Osteocyte (in vitro differentiated cells): ENCODE measurements around the gene TGFBR3. TPM values are rescaled to one million over a fixed set of nuclear protein-coding genes. Genes with fewer than 3 reads are reported as not detected.
"Not testable (repeated sequence)": the region's sequence is repeated elsewhere in the genome, so short reads cannot be mapped to it uniquely, and the experiment has no call there.

Source experiments
- DNase-seq: peaks from one replicate; pipeline ENCODE4 v3.0.0; 2021; ENCODE audit warnings: mixed read lengths; ENCODE audit not compliant: unreplicated experiment; ENCODE audit errors: extremely low spot score
- H3K27ac Mint-ChIP-seq: one replicate; pipeline ENCODE4 v1.8.0; 2021; ENCODE audit warnings: mild to moderate bottlenecking, mixed read lengths; ENCODE audit not compliant: unreplicated experiment
- H3K27me3 Mint-ChIP-seq: one replicate; pipeline ENCODE4 v1.8.0; 2021; ENCODE audit warnings: mixed read lengths; ENCODE audit not compliant: unreplicated experiment
- H3K36me3 Mint-ChIP-seq: one replicate; pipeline ENCODE4 v1.8.0; 2021; ENCODE audit warnings: mixed read lengths; ENCODE audit not compliant: unreplicated experiment
- H3K4me1 Mint-ChIP-seq: one replicate; pipeline ENCODE4 v1.8.0; 2021; ENCODE audit warnings: mixed read lengths; ENCODE audit not compliant: unreplicated experiment
- H3K4me3 Mint-ChIP-seq: one replicate; pipeline ENCODE4 v1.8.0; 2021; ENCODE audit warnings: mild to moderate bottlenecking, moderate library complexity, mixed read lengths; ENCODE audit not compliant: unreplicated experiment
- H3K9me3 Mint-ChIP-seq: one replicate; pipeline ENCODE4 v1.8.0; 2021; ENCODE audit warnings: mixed read lengths; ENCODE audit not compliant: unreplicated experiment
- CTCF ChIP-seq: fragments of 200-600 bp; sonication (generic); IDR thresholded peaks from 2 replicates; pipeline ENCODE4 v1.5.0; 2021; ENCODE audit warnings: antibody characterized with exemption, mild to moderate bottlenecking, moderate library complexity
- total RNA-seq: library from RNA; stranded (reverse); gene quantifications from 2 replicates; pipeline ENCODE4 v1.2.1, GENCODE V29; 2021

Gene TGFBR3
- total RNA-seq, 1 donor from 2014 or later = 14.1 TPM

DNA sequence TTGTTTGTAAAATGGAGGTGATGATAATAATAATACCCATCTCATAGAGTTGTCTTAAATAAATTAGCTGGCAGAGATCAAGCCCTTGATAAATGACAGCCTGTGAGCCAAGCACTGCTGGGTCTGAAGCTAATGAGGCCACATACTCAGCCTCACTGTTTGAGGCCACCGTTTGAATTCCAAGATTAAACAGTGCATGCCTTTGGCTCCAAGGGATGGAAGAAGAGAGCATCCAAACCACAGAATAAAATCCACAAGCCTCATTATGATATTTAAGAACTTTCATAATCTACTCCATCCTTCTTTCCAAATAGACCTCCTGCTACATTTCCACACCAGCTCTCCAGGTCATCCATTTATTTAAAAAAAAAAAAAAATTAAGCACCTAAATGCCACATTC lies 29.0 kb downstream of the TGFBR3 start:
- Mint-ChIP-seq H3K4me3 (no peak overlapping the region), H3K27ac (no peak overlapping the region), H3K36me3 (peaks cover 12% of the 10 kb centered on the region), H3K9me3 (no peaks in the 10 kb centered on the region), H3K4me1 (no peaks in the 10 kb centered on the region), H3K27me3 (no peaks in the 10 kb centered on the region)
- TF ChIP-seq CTCF = no peak
- DNase-seq = no peak

GRCh38 chr1:91854852-91855534 lies 31.0 kb downstream of the TGFBR3 start:
- H3K36me3 Mint-ChIP-seq = peaks cover 11% of the 10 kb centered on the region
- peaks cover 11% of the 10 kb centered on the region for H3K4me1 Mint-ChIP-seq
- H3K27ac Mint-ChIP-seq = no peak overlapping the region
- no peaks in the 10 kb centered on the region for H3K9me3 Mint-ChIP-seq
- DNase-seq = no peak
- H3K27me3 Mint-ChIP-seq = no peaks in the 10 kb centered on the region
- no peak overlapping the region for H3K4me3 Mint-ChIP-seq
- no peak for TF ChIP-seq CTCF

- no peak overlapping the region for H3K27ac Mint-ChIP-seq
- DNase-seq = no peak
- no peaks in the 10 kb centered on the region for H3K27me3 Mint-ChIP-seq
- H3K9me3 Mint-ChIP-seq = no peaks in the 10 kb centered on the region
- peaks cover 11% of the 10 kb centered on the region for H3K4me1 Mint-ChIP-seq
- TF ChIP-seq CTCF = no peak
- H3K36me3 Mint-ChIP-seq = peaks cover 4% of the 10 kb centered on the region
- no peak overlapping the region for H3K4me3 Mint-ChIP-seq
Measured at GRCh38 chr1:91853397-91853796, 32.6 kb downstream of the TGFBR3 start.

- not testable (repeated sequence) for H3K36me3 Mint-ChIP-seq, H3K27me3 Mint-ChIP-seq, H3K9me3 Mint-ChIP-seq, H3K4me3 Mint-ChIP-seq, H3K27ac Mint-ChIP-seq, DNase-seq
- peaks cover 13% of the 10 kb centered on the region for H3K4me1 Mint-ChIP-seq
Measured at GRCh38 chr1:91852011-91852410, 33.9 kb downstream of the TGFBR3 start.

GRCh38 chr1:91851130-91852010 lies 34.6 kb downstream of the TGFBR3 start:
- Mint-ChIP-seq H3K4me3 (peak overlapping the region; percentile 53), H3K4me1 (peaks cover 19% of the 10 kb centered on the region), H3K27ac (peak overlapping the region; percentile 86), H3K36me3 (no peaks in the 10 kb centered on the region), H3K9me3 (no peaks in the 10 kb centered on the region), H3K27me3 (no peaks in the 10 kb centered on the region)
- no peak for DNase-seq
- no peak for TF ChIP-seq CTCF
